Activated T-cell treated with anti-CD3 and anti-CD28 coated beads, Interleukin-2, amount 50 U/mL, for 48 hours (primary cell): ENCODE data around the gene HSD17B13.
"Not testable (repeated sequence)": the region's sequence is repeated elsewhere in the genome, so short reads cannot be mapped to it uniquely, and the experiment has no call there.

Source experiments
- DNase-seq, 2 experiments: peaks; one replicate each; pipeline ENCODE4 v3.0.0-alpha.2; 2020

Gene HSD17B13

DNA sequence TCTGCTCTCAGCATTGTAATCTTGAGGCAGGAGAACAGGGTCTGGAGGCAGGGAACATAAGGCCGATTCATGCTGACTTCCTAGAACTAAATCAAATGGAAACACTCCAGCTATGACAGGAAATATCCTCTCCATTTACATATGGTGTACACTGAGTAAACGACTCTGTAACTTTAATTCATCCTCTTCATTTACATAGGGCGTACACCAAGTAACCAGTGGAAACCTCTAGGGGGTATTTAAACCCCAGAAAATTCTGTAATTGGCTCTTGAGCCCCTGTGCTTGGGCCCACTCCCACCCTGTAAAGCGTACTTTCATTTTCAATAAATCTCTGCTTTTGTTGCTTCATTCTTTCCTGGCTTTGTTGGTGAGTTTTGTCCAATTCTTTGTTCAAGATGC lies 7.7 kb downstream of the HSD17B13 start:
- not testable (repeated sequence) for DNase-seq

DNA sequence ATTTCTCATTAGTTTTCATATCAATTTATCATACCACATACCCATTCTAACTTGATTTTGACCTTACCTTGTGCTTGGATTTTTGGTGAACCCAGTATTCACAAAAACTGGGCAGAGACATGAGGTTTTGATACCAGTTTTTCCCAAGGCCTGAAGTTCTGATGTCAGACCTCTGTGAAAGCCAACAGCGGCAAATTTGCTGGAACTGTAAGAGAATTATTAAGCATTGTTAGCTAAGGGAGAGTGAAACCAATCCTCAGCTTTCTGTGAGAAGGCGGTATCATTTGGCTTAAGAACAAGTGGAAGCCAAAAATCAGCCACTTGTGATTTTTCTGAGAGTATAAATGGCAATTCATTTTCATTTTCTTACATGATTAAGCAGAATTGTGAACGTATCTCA lies 8.9 kb downstream of the HSD17B13 start:
- no peak for DNase-seq

DNA sequence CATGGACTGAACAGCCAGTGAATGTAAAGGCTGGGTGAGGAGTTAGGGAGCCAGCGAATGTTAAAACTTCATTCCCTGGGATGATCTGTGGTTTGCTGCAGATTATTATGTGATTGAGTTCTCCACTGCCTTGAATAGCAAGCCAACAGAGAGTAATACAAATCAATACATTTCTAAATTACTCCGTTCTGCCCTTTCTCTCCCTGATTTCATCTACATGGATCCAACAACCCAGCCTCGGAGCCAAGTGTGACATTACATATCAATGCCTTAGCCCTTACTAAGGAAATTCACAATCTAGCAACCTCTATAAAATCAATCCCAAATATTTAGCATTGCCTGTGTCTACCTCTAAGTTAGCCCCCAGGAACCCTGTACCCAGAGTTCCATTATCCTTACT lies 11.0 kb downstream of the HSD17B13 start:
- DNase-seq, result no peak

DNA sequence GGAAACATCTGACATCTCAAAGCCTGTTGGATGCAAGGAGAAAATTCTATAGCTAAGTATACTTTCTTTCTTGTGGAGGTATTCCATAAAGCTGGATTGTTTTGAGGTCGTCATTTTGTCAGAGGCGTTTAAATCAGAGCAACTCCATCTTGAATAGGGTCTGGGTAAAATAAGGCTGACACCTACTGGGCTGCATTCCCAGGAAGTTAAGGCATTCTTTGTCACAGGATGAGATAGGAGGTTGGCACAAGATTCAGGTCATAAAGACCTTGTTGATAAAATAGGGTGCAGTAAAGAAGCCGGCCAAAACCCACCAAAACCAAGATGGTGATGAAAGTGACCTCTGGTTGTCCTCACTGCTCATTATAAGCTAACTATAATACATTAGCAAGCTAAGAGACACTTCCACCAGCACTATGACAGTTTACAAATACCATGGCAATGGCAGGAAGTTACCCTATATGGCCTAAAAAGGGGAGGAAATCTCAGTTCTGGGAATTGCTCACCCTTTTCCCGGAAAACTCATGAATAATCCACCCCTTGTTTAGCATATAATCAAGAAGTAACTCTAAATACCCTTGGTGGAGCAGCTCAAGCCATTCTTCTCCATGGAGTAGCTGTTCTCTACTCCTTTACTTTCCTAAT lies 11.9 kb downstream of the HSD17B13 start:
- DNase-seq, result no peak

DNA sequence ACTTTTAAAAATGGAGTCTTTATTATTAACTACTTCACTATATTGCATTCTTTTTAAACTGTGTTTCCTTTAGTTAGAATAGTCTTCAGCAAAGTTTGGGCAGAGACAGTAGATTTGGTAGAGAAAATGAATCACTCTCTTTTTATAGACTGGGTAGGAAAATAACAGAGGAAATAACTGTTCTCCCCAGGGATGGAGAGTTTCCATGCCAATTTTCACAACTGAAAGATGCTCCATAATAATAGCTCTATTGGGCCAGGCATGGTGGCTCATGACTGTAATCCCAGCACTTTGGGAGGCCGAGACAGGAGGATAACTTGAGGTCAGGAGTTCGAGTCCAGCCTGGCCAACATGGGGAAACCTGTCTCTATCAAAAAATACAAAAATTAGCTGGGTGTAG lies 13.1 kb downstream of the HSD17B13 start:
- DNase-seq, result no peak

DNA sequence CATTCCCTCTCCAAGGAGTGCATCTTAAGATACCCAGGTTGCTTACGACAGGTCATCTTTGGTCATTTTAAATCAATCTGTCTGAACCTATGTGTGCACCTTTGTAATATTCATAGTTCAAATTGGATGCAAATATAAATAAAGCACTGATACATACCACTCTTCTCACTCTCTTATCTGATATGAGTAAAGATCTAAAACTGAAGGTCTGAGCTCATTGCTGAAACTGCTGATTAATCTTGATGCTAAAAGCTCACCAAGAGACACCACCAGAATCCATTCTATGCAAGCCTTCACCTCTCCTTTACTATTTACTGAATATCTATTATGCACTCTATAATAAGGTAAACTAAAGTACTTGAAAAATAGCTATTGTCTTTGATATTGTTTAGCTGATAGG lies 16.6 kb downstream of the HSD17B13 start:
- no peak for DNase-seq

DNA sequence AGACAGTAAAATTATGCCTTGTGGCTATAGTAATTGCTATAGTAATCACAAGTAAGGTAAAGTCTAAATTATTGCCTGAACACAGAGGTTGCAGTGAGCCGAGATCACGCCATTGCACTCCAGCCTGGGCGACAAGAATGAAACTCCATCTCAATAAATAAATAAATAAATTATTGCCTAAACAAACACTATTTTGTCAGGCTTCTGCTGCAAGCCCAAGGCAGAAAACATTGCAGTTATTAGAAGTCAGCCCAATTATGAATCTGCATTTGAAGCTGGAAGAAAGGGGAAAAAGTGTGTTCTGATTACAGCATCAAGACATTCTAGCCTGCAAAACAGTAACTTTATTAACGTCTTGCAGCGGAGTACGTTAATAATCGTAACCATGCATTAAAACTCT lies 17.1 kb downstream of the HSD17B13 start:
- no peak for DNase-seq

DNA sequence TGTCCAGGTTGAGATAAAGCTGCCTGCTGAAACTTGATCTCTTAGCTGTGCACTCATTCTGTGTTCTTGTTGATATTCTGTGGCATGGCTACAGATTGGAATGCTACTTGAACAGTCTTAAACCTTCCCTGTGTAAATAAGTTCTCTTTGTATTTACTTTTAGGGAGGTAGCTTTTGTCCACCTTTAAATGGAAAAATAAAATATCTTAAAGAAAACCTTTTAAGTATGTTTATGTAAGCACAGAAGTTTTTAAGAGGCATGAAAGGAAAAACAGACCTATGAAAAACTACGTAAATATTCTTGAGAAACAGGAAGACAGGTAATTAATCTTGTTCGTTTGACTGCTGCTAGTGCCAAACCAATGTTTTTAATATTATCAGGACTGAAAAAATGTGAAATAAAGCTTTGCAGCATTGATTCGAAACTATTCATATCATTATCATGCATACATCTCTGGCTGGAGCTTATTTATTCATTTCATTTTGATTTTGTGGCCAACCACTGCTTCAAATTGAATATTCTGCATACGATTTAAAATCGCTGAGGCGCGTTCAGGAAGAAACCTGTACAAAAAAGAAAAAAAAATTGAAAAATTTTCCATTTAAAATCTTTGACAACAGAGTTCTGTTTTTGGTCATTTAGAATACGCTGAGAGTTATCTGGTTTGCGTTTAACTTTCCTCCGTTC lies 17.8 kb downstream of the HSD17B13 start:
- DNase-seq, result no peak

DNA sequence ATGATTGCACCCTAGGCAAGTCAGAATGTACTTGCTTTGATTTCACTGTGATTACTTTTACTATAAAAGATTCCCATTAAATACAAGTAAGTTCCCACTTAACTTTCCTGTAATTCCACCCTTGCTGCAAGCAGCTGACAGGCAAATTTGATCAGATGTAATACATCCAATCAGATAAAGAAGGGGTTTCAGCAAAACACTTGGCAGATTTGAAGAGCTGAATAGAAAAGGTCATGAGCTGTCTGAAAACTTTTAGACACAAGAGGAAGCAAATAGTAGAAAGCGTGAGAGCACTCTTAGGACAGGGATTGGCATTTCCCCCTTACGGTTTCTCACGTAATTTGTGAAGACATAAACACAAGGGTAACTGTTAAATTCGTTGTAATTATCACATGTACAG lies 22.8 kb downstream of the HSD17B13 start:
- DNase-seq, result no peak

DNA sequence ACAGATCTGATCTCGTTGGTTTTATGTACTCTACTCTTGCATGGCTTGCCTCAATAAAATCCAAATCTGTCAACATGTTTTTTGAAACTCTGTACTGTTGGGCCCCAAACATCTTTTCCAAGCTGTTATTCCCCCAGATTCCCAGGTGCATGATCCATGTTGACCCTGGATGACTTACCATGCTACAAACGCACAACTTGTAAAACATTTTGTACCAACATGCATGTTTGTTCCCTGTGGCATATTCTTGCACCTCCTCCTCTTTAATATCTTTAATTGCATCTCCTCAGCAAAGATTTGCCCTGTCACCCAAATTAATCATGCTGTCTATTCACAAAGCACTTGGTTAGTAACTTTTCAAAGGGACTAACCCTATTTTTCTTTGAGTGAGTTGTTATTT lies 24.3 kb downstream of the HSD17B13 start:
- no peak for DNase-seq

DNA sequence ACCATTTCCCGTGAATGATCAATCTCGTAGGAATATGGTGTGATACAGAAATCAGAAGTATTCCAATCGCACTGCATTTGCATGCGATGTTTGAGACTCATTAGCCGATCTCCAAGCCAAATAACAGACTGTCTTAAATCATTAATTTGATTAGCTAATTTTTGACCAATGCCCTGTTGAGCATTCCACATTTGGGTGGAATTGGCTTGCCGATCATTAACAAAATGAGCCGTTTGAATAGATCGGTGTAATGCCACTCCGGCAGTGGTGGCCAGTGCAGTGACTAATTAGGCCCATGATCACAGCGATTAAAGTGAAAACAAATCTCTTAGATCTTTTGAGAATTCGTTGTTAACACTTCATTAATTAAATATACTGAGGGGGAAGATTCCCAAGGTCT lies 27.8 kb downstream of the HSD17B13 start:
- not testable (repeated sequence) for DNase-seq

DNA sequence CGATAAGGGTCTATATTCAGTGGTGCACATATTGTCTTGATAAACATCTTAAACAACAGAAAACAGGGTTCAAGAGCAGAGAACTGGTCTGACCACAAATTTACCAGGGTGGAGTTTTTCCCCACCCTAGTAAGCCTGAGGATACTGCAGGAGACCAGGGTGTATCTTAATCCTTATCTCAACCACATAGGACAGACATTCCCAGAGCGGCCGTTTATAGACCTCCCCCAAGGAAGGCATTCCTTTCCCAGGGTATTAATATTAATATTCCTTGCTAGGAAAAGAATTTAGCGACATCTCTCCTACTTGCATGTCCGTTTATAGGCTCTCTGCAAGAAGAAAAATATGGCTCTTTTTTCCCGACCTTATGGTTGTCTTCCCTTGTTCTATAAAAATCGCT lies 28.8 kb downstream of the HSD17B13 start:
- DNase-seq, result not testable (repeated sequence)

DNA sequence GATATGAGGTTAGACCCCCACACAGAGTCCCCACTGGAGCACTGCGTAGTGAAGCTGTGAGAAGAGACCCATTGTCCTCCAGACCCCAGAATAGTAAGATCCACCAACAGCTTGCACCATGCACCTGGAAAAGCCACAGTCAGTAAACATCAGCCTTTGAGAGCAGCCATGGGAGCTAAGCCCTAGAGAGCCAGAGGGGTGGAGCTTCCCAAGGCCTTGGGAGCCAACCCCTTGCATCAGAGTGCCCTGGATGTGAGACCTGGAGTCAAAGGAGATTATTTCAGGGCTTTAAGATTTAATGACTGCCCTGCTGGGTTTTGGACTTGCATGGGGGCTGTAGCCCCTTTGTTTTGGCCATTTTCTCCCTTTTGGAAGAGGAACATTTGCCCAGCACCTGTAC lies 35.7 kb downstream of the HSD17B13 start:
- no peak for DNase-seq

DNA sequence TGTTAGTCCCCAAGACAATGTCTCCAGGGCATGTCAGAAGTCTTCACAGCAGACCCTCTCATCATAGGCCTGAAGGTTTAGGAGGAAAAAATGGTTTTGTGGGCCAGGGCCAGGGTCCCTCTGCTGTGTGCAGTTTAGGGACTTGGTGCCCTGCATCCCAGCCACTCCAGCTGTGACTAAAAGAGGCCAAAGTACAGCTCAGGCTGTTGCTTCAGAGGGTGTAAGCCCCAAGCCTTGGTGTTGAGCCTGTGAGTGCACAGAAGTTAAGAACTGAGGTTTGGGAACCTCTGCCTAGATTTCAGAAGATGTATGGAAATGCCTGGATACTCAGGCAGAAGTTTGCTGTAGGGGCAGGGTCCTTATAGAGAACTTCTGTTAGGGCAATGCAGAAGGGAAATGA lies 38.4 kb downstream of the HSD17B13 start:
- not testable (repeated sequence) for DNase-seq

DNA sequence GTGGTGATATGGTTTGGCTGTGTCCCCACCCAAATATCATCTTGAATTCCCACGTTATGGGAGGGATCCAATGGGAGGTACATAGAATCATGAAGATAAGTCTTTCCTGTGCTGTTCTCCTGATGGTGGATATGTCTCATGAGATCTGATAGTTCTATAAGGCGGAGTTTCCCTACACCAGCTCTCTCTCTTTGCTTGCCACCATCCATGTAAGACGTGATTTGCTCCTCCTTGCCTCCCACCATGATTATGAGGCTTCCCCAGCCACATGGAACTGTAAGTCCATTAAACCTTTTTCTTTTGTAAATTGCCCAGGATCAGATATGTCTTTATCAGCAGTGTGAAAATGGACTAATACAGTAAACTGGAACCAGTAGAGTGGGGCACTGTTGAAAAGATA lies 39.5 kb downstream of the HSD17B13 start:
- no peak for DNase-seq

DNA sequence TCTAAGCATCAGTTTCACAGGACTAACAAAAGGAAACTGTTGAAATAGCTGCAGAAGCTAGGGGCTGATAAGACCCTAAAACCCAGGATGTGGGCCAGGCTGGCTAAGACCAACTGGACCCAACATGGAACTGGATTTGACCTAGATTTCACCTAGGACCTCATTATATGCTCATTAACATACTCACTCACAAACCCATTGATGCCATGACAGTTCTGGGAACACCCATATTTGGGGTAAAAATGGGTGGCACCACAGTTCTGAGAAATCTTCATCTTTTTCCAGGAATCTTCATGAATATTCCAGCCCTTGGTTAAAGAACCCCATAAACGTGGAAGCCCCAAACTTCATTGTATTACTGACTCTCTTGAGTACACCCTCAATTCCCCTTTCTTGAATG lies 41.1 kb downstream of the HSD17B13 start:
- DNase-seq, result no peak

DNA sequence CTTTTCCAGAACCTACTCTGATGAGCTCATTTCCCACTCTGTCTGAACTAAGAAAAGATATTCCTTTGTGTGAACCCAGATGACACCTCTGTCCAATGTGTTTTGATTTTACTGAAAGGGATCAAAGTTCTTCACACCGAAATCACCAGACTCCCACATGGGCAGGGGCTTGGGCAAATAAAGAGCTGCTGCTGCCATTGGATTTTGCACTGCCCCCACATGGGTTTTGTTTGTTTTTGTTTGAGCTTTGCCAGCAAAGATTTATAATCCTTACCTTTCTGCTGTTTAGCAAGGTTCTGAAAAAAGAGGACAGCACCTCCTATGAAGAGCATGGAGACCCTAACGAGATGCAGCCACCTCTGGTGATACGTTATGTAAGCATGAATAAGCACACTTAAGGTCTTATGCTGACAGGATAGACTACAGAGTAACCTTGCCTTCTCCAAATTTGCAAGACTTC lies 44.3 kb downstream of the HSD17B13 start:
- DNase-seq, result no peak

DNA sequence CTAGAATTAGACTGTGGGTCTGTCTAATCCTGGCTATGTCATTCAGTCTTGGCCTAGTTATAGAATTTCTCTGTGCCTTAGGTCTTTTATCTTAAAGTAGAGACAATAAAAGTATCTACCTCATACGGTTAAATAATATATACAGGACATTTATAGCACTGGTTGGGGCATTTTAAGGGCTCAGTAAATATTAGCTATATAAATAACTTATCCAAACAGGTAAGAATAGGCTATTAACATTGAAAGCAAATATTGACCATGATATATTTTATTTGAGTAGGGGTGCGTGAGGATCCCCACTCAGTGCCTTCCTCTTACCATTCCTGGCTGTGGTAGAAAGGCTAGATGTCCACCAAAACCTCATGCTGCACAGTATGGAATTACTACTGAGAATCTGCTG lies 47.4 kb downstream of the HSD17B13 start:
- DNase-seq, result no peak

DNA sequence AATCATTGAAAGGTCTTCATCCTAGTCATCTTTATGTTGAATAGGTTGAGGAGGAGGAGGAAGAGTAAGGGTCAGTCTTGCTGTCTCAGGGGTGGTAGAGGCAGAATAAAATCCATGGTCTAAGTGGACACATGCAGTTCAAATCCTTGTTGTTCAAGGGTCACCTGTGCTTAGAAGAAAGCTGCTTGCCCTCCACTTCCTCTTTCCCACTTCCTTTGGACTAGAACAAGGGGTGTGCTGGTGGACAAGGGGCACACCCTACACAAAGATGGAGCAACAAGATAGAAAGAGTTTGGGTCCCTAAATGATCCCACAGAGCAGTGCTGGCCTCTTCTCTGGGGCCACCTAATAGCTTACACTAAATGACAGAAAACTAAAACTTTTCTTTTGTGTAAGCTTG lies 47.9 kb downstream of the HSD17B13 start:
- DNase-seq, result no peak

DNA sequence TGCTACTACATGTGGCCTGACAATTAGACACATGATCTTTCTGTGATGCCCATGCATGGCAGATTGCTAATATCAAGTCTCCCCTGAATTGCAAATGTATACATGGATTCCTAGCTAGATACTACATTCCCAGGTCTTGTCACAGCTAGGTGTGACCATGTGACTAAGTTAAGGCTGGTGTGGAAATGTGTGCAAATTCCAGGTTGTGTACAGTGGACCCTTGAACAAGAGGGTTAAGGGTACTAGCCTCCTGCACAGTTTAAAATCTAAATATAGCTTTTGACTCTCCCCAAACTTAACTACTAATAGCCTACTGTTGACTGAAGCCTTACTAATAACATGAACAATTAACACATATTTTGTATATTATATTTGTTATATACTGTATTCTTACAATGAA lies 48.4 kb downstream of the HSD17B13 start:
- DNase-seq, result no peak

DNA sequence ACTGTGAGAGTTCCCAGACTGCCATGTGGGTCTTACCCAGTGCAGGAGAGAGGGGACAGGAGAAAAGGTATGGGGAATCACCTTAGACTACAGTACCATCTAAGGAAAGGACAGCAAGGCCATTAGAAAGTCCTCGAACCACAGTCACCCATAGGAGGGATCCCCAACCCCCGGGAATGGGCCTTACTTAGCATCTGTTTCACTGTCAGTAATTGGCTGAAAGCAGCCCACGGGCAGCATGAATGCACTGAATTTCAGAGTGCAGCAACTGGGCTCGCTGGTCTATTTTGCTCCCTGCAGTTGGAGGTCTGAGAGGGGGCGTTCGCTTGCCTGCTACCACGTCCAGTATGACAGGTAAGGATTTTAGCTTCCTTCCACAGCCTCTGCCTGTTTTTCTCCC lies 51.9 kb downstream of the HSD17B13 start:
- no peak for DNase-seq

DNA sequence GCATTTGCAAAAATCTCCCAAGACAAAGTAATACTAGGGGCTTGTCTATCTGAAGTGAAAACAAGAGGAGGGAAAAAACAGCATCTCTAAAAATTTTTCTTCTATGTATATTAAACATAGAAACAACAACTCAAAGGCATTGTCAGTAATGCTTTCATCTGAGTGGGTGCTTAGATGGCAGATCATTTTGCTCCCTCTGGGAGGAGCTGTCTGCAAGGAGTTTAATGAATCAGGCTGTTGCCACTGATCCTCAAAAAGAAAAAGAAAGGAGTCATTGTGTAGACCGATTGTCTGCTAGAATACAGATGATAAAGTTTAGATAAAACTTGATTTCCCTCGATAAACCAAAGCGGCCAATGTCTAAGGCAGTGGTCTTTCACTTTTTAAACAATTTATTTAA lies 52.5 kb downstream of the HSD17B13 start:
- DNase-seq, result no peak

DNA sequence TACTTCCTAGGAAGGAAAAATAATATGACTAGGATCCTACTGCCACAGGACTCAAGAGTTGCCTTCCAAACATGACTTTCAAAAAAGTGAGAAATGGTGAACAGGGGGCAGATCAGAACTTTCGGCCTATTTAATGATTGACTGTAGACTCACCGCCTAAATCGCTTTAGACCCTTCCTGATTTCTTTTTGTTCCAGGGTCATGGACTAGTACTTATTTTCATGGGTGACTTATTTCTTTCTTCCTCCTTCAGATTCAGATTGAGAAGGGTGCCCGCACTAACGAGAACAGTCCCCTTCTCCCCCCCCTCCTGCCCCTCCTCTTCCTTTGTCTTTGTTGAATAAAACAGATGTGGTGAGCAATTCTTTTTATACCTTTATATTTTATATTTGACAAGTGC lies 54.3 kb downstream of the HSD17B13 start:
- DNase-seq, result no peak

DNA sequence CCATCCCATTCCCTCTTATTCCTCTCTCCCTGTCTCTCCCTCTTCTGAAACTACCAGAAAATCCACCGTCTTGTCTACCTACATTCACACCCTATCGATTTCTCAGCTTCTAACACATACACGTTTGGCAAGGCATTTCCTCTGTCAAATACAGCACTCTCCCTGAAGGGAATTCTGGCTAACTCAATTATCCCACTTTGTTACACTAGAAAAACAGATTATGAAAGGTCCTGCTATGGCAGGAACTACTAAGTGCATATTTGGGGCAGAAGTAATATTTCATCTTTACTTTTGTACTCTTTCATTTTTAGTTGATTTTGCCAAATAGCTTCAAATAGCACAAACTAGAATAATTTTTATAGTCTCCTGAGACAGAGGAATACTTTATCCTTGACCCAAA lies 55.7 kb downstream of the HSD17B13 start:
- no peak for DNase-seq

DNA sequence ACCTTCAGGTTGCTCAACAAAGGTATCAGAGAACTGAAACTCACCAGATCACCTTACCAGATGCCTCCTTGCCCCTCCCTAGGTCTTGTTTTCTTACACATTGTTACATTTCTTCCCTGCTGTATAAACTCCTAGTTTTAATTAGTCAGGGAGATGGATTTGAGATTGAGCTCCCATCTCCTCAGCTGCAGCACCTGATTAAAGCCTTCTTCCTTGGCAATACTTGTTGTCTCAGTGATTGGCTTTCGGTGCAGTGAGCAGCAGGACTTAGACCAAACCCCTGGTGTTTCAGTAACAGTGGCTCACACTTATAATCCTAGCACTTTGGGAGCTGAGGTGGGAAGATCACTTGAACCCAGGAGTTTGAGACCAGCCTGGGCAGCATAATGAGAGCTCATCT lies 59.8 kb downstream of the HSD17B13 start:
- no peak for DNase-seq
